Measurements from ENCODE around the gene GPC3.

Gene GPC3

DNA sequence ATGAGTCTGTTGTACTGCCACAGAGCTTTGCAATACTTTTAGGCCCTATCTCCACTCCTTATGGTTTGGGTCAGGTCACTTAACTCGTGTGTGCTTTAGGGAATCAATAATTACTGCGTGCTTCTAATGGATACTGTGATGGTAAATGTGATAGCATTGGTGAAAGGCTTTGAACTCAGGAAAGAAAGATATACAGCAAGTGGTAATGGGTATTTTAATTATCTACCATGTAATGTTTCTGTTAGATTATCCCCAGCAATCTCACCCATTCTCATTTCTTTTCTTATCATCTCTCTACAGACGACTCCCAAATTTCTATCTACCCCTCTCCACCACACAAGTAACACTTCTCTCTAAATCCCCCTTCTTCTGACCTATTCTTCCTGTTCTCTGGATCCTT is 128.6 kb downstream of the GPC3 start:
- H3K4me3 ChIP-seq (ENCODE audit: low read depth, low read length, poor library complexity, severe bottlenecking): no peak overlapping the region

DNA sequence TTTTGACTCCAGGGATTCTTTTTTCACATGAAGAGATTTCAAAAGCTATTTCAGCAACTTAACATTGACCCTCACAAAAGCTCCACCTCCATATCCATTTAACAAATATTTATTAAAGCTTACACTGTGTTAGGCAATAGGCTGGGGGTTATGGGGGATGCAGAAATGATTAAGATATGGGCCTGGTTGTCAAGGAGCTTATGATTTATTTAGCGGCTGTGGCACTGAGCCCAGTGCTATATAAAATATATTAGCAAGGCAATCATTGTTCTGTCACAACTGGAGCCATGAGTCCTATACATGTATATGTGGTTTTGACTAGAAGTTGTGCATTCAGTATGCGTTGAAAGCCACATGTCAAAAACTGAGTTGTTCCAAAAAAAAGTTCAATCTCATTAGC is 131.1 kb downstream of the GPC3 start:
- H3K9ac ChIP-seq (ENCODE audit: low read length): no peak overlapping the region
- no peaks in the 10 kb centered on the region for H3F3A ChIP-seq (ENCODE audit: insufficient read depth, low read length)
- TF ChIP-seq EZH2 (IDR thresholded peaks at IDR 0.05; ENCODE audit: borderline replicate concordance, low read length): no peak
- TF ChIP-seq, protein P1, sequence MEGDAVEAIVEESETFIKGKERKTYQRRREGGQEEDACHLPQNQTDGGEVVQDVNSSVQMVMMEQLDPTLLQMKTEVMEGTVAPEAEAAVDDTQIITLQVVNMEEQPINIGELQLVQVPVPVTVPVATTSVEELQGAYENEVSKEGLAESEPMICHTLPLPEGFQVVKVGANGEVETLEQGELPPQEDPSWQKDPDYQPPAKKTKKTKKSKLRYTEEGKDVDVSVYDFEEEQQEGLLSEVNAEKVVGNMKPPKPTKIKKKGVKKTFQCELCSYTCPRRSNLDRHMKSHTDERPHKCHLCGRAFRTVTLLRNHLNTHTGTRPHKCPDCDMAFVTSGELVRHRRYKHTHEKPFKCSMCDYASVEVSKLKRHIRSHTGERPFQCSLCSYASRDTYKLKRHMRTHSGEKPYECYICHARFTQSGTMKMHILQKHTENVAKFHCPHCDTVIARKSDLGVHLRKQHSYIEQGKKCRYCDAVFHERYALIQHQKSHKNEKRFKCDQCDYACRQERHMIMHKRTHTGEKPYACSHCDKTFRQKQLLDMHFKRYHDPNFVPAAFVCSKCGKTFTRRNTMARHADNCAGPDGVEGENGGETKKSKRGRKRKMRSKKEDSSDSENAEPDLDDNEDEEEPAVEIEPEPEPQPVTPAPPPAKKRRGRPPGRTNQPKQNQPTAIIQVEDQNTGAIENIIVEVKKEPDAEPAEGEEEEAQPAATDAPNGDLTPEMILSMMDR (IDR thresholded peaks at IDR 0.05; ENCODE audit: low read length): no peak
- no peak overlapping the region for H2AFZ ChIP-seq (ENCODE audit: low read length)
- no peak overlapping the region for H3K4me2 ChIP-seq (ENCODE audit: low read length)
- no peaks in the 10 kb centered on the region for H3K27me3 ChIP-seq (ENCODE audit: insufficient read depth, low read length)
- H3K9me3 ChIP-seq (ENCODE audit: low read length): no peaks in the 10 kb centered on the region
- no peaks in the 10 kb centered on the region for H3K36me3 ChIP-seq (ENCODE audit: insufficient read depth, low read length)
- H3K9me2 ChIP-seq (ENCODE audit: low read depth, low read length): no peaks in the 10 kb centered on the region
- H3K4me1 ChIP-seq (ENCODE audit: insufficient read depth, low read length, severe bottlenecking): no peaks in the 10 kb centered on the region
- no peak overlapping the region for H3K4me3 ChIP-seq (ENCODE audit: low read depth, low read length, poor library complexity, severe bottlenecking)
- no peak overlapping the region for H3K27ac ChIP-seq (ENCODE audit: low read depth, low read length, poor library complexity, severe bottlenecking)
- no peaks in the 10 kb centered on the region for H3K79me2 ChIP-seq (ENCODE audit: insufficient read depth, low read length)
- no peaks in the 10 kb centered on the region for H4K20me1 ChIP-seq (ENCODE audit: insufficient read depth, low read length)

More for the DNA sequence above, 128.6 kb downstream of the GPC3 start:
- no peaks in the 10 kb centered on the region for H3K27me3 ChIP-seq (ENCODE audit: insufficient read depth, low read length)
- no peaks in the 10 kb centered on the region for H3K79me2 ChIP-seq (ENCODE audit: insufficient read depth, low read length)
- H3K9me2 ChIP-seq (ENCODE audit: low read depth, low read length): no peaks in the 10 kb centered on the region
- H3K4me2 ChIP-seq (ENCODE audit: low read length): no peak overlapping the region
- H3K4me1 ChIP-seq (ENCODE audit: insufficient read depth, low read length, severe bottlenecking): no peaks in the 10 kb centered on the region
- no peak overlapping the region for H2AFZ ChIP-seq (ENCODE audit: low read length)
- no peak for TF ChIP-seq EZH2 (IDR thresholded peaks at IDR 0.05; ENCODE audit: borderline replicate concordance, low read length)
- TF ChIP-seq, protein P1 (IDR thresholded peaks at IDR 0.05; ENCODE audit: low read length): no peak
- no peaks in the 10 kb centered on the region for H4K20me1 ChIP-seq (ENCODE audit: insufficient read depth, low read length)
- H3F3A ChIP-seq (ENCODE audit: insufficient read depth, low read length): no peaks in the 10 kb centered on the region
- no peaks in the 10 kb centered on the region for H3K9me3 ChIP-seq (ENCODE audit: low read length)
- H3K9ac ChIP-seq (ENCODE audit: low read length): no peak overlapping the region
- no peaks in the 10 kb centered on the region for H3K36me3 ChIP-seq (ENCODE audit: insufficient read depth, low read length)
- no peak overlapping the region for H3K27ac ChIP-seq (ENCODE audit: low read depth, low read length, poor library complexity, severe bottlenecking)

DNA sequence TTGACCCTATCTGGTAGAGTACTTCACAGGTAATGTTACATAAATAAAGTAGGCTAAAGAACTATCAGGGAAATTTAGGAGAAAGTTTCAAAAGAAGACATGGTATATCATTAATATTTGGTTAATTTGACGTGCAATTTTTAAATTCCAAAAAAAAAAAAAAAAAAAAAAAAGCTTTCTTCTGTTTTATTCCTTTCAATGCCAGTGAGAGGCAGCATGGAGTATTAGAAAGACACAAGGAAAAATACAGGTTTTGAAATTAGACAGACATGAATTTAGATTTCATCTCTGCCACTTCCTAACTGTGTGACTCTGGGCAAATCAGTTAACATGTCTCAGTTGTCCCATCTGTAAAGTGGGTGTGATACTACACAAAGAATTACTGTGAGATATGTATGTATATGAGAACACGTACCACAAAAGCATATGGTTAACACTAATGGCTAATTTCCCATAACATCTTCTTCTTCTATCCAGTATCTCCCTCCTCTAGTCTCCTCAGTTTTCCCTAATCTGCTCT is 132.5 kb downstream of the GPC3 start:
- Histone ChIP-seq H3K9ac (ENCODE audit: low read length) (no peak overlapping the region), H3K4me2 (ENCODE audit: low read length) (no peak overlapping the region), H3K4me1 (ENCODE audit: insufficient read depth, low read length, severe bottlenecking) (no peaks in the 10 kb centered on the region), H2AFZ (ENCODE audit: low read length) (no peak overlapping the region), H3K27ac (ENCODE audit: low read depth, low read length, poor library complexity, severe bottlenecking) (no peak overlapping the region), H3K9me3 (ENCODE audit: low read length) (no peaks in the 10 kb centered on the region), H3K9me2 (ENCODE audit: low read depth, low read length) (no peaks in the 10 kb centered on the region), H4K20me1 (ENCODE audit: insufficient read depth, low read length) (no peaks in the 10 kb centered on the region), H3K4me3 (ENCODE audit: low read depth, low read length, poor library complexity, severe bottlenecking) (no peak overlapping the region), H3K27me3 (ENCODE audit: insufficient read depth, low read length) (no peaks in the 10 kb centered on the region), H3K36me3 (ENCODE audit: insufficient read depth, low read length) (no peaks in the 10 kb centered on the region), H3F3A (ENCODE audit: insufficient read depth, low read length) (no peaks in the 10 kb centered on the region), H3K79me2 (ENCODE audit: insufficient read depth, low read length) (no peaks in the 10 kb centered on the region)
- TF ChIP-seq, protein P1 (IDR thresholded peaks at IDR 0.05; ENCODE audit: low read length): no peak
- TF ChIP-seq EZH2 (IDR thresholded peaks at IDR 0.05; ENCODE audit: borderline replicate concordance, low read length): no peak
